ENCODE data around the gene ADARB1. TPM values are rescaled to one million over a fixed set of nuclear protein-coding genes. Genes with fewer than 3 reads are reported as not detected.

Gene ADARB1
- total and polyA plus RNA-seq, 9 donors = 6.0 to 23.7 (median 16.3) TPM

DNA sequence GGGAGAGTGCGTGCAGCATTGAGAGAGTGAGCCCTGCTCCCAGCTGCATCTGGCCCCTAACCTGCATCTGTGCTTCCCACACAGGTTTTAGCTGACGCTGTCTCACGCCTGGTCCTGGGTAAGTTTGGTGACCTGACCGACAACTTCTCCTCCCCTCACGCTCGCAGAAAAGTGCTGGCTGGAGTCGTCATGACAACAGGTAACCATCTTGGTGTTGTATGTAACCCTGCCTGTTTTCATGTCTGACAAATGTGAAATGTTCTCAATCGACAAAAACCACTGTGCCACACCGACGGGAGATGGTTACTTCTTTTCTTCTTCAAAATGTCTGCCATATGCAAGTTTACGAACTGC, 105.8 kb downstream of the ADARB1 start:
- Histone ChIP-seq H3K9me3 (no peaks in the 10 kb centered on the region), H3K4me3 (no peak overlapping the region), H3K4me1 (ENCODE audit: insufficient read depth) (no peaks in the 10 kb centered on the region), H3K36me3 (no peaks in the 10 kb centered on the region), H3K27ac (no peak overlapping the region), H3K27me3 (no peaks in the 10 kb centered on the region)
- intact Hi-C loops (cut with DNase I) = no loop called here
- DNase-seq = no peak
- TF ChIP-seq POLR2A (IDR thresholded peaks at IDR 0.05) (no peak), EP300 (IDR thresholded peaks at IDR 0.05) (no peak)
- TF ChIP-seq, protein P1, sequence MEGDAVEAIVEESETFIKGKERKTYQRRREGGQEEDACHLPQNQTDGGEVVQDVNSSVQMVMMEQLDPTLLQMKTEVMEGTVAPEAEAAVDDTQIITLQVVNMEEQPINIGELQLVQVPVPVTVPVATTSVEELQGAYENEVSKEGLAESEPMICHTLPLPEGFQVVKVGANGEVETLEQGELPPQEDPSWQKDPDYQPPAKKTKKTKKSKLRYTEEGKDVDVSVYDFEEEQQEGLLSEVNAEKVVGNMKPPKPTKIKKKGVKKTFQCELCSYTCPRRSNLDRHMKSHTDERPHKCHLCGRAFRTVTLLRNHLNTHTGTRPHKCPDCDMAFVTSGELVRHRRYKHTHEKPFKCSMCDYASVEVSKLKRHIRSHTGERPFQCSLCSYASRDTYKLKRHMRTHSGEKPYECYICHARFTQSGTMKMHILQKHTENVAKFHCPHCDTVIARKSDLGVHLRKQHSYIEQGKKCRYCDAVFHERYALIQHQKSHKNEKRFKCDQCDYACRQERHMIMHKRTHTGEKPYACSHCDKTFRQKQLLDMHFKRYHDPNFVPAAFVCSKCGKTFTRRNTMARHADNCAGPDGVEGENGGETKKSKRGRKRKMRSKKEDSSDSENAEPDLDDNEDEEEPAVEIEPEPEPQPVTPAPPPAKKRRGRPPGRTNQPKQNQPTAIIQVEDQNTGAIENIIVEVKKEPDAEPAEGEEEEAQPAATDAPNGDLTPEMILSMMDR (IDR thresholded peaks at IDR 0.05) = no peak
- WGBS, 3 donors = 88 to 91% (median 90%) methylated on average over 11 of the region's 11 CpGs

DNA sequence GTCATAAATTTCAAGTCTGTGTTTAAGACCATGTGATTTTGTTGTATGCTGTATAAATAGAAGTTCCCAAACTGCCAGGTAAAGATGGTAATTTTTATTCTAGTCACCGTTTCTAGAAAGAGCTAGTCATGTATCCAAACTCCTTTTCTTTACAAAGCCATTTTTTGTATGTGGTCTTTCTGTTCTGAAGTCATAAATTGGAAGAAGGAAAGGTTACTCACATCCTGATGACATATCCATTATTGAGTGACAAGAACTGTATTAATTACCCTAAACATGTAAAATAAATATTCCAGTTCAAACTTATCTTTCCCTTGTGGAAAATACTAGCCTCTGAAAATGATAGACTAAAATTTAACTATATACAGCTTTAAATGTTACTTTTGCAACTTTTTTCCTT, 108.6 kb downstream of the ADARB1 start:
- whole genome bisulfite sequencing, 3 donors = 76 to 82% (median 79%) methylated on average over 1 of the region's 1 CpG
- Histone ChIP-seq H3K4me3 (no peak overlapping the region), H3K9me3 (peaks cover 0 to 9% of the 10 kb centered on the region in 2 donors), H3K27ac (no peak overlapping the region), H3K27me3 (no peaks in the 10 kb centered on the region), H3K36me3 (no peaks in the 10 kb centered on the region), H3K4me1 (ENCODE audit: insufficient read depth) (no peaks in the 10 kb centered on the region)
- no peak for DNase-seq
- TF ChIP-seq EP300 (IDR thresholded peaks at IDR 0.05) (no peak), POLR2A (IDR thresholded peaks at IDR 0.05) (no peak)
- TF ChIP-seq, protein P1 (IDR thresholded peaks at IDR 0.05) = no peak
- intact Hi-C loops (cut with DNase I) = no loop called here

DNA sequence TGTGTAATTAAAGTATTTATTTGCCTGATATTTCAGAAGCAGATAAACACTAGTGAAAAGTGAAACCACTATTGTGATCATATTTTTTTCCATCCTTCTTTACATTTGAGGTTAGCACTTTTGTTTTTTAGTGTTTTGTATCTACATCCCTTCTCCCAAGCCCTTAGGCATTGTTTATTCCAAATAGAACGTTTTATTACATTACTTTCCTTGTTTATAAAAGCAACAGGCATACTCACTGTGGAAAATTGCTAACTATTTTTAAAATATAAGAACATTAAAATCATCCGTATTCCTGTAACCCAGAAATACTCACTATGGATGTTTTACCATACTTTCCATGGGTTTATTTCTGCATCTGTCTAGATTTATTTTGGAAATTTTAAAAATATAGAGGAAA, 109.5 kb downstream of the ADARB1 start:
- Histone ChIP-seq H3K9me3 (peaks cover 0 to 9% of the 10 kb centered on the region in 2 donors), H3K36me3 (no peaks in the 10 kb centered on the region), H3K27ac (no peak overlapping the region), H3K27me3 (no peaks in the 10 kb centered on the region), H3K4me3 (no peak overlapping the region), H3K4me1 (ENCODE audit: insufficient read depth) (no peaks in the 10 kb centered on the region)
- DNase-seq = no peak
- intact Hi-C loops (cut with DNase I) = no loop called here
- TF ChIP-seq, protein P1 (IDR thresholded peaks at IDR 0.05) = no peak
- no peak for TF ChIP-seq EP300 (IDR thresholded peaks at IDR 0.05)
- TF ChIP-seq POLR2A (IDR thresholded peaks at IDR 0.05) = no peak
- 24 to 38% (median 37%) methylated on average over 2 of the region's 2 CpGs for WGBS, 3 donors

DNA sequence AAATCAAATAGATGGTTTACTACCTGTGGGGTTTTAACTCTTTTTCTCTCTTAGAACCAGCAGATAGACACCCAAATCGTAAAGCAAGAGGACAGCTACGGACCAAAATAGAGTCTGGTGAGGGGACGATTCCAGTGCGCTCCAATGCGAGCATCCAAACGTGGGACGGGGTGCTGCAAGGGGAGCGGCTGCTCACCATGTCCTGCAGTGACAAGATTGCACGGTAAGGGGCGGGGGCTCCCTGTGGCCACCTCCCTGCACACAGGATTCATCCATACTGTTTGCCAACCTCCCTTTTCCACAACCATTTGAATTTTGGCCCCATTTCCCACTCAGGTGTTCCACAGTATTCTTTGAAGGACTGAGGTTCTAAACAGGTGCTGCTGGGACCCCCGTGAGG, 110.5 kb downstream of the ADARB1 start:
- no peaks in the 10 kb centered on the region for H3K27me3 ChIP-seq
- peaks cover 0 to 9% of the 10 kb centered on the region in 2 donors for H3K9me3 ChIP-seq
- 94 to 97% (median 96%) methylated on average over 11 of the region's 11 CpGs for WGBS, 3 donors
- no peak for DNase-seq
- H3K4me3 ChIP-seq = no peak overlapping the region
- TF ChIP-seq EP300 (IDR thresholded peaks at IDR 0.05) = no peak
- TF ChIP-seq, protein P1 (IDR thresholded peaks at IDR 0.05) = no peak
- TF ChIP-seq POLR2A (IDR thresholded peaks at IDR 0.05) = no peak
- intact Hi-C loops (cut with DNase I) = no loop called here
- no peaks in the 10 kb centered on the region for H3K4me1 ChIP-seq (ENCODE audit: insufficient read depth)
- no peak overlapping the region for H3K27ac ChIP-seq
- no peaks in the 10 kb centered on the region for H3K36me3 ChIP-seq

DNA sequence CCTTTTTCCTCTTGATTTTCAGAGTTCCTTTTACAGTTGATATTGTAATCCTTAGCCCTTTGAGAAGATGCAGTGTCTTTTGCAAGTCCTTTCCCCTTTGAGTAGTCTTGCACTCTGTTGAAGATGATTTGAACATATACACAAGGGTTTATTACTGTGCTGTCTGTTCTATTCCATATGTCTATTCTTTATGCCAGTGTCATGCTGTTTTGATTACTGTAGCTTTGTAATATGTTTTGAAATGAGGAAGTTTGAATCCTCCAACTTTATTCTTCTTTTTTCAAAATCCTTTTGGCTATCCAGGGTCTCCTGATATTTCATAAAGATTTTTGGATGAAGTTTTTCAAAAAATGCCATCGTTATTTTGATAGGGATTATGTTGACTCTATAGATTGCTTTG, 112.3 kb downstream of the ADARB1 start:
- TF ChIP-seq POLR2A (IDR thresholded peaks at IDR 0.05) (no peak), EP300 (IDR thresholded peaks at IDR 0.05) (no peak)
- TF ChIP-seq, protein P1 (IDR thresholded peaks at IDR 0.05) = no peak
- 95 to 99% (median 96%) methylated on average over 1 of the region's 1 CpG for WGBS, 3 donors

More for the DNA sequence above, 112.3 kb downstream of the ADARB1 start:
- Histone ChIP-seq H3K4me1 (ENCODE audit: insufficient read depth) (no peaks in the 10 kb centered on the region), H3K36me3 (no peaks in the 10 kb centered on the region), H3K9me3 (peaks cover 0 to 9% of the 10 kb centered on the region in 2 donors), H3K4me3 (no peak overlapping the region), H3K27me3 (no peaks in the 10 kb centered on the region), H3K27ac (no peak overlapping the region)
- intact Hi-C loops (cut with DNase I) = no loop called here
- DNase-seq = no peak

Data from ovary (tissue), 9 donors.